H9 (cell line): ENCODE results near the gene SEMA4A. TPM values are rescaled to one million over a fixed set of nuclear protein-coding genes. Genes with fewer than 3 reads are reported as not detected.

ENCODE experiments used
- DNase-seq: peaks from one replicate; pipeline ENCODE4 v3.0.0-alpha.2; 2017
- H2AFZ ChIP-seq: one replicate; pipeline ENCODE4 v1.6.1; 2013; ENCODE audit warnings: mild to moderate bottlenecking, low read length, control low read depth, moderate library complexity
- H2AK5ac ChIP-seq: 2 replicates; pipeline ENCODE4 v1.6.1; 2013; ENCODE audit warnings: low read length, control low read depth, mixed read lengths; ENCODE audit not compliant: insufficient read length
- H2BK120ac ChIP-seq: one replicate; pipeline ENCODE4 v1.6.1; 2013; ENCODE audit warnings: low read depth, mild to moderate bottlenecking, low read length, control low read depth, inconsistent platforms; ENCODE audit not compliant: poor library complexity, severe bottlenecking
- H2BK12ac ChIP-seq: 2 replicates; pipeline ENCODE4 v1.6.1; 2013; ENCODE audit warnings: low read length, control low read depth, mixed read lengths, low read depth; ENCODE audit not compliant: insufficient read length
- H2BK15ac ChIP-seq: 2 replicates; pipeline ENCODE4 v1.6.1; 2013; ENCODE audit warnings: low read depth, low read length, control low read depth
- H2BK20ac ChIP-seq: one replicate; pipeline ENCODE4 v1.6.1; 2013; ENCODE audit warnings: low read depth, mild to moderate bottlenecking, low read length, control low read depth, inconsistent platforms; ENCODE audit not compliant: poor library complexity, severe bottlenecking
- H2BK5ac ChIP-seq: 2 replicates; pipeline ENCODE4 v1.6.1; 2013; ENCODE audit warnings: low read length, control low read depth, mixed read lengths; ENCODE audit not compliant: insufficient read length
- H3K14ac ChIP-seq: 2 replicates; pipeline ENCODE4 v1.6.1; 2013; ENCODE audit warnings: low read length, control low read depth; ENCODE audit not compliant: insufficient read depth
- H3K18ac ChIP-seq: 2 replicates; pipeline ENCODE4 v1.6.1; 2013; ENCODE audit warnings: low read depth, mild to moderate bottlenecking, mixed read lengths, low read length, control low read depth; ENCODE audit not compliant: insufficient read length
- H3K23ac ChIP-seq: 2 replicates; pipeline ENCODE4 v1.6.1; 2013; ENCODE audit warnings: low read length, control low read depth, mixed read lengths, low read depth; ENCODE audit not compliant: insufficient read length
- H3K23me2 ChIP-seq: 2 replicates; pipeline ENCODE4 v1.6.1; 2013; ENCODE audit warnings: low read depth, mild to moderate bottlenecking, mixed read lengths, low read length, control low read depth; ENCODE audit not compliant: insufficient read length, poor library complexity, severe bottlenecking
- H3K27ac ChIP-seq: 2 replicates; pipeline ENCODE4 v1.5.1; 2013; ENCODE audit warnings: low read length, control low read depth, mixed read lengths, low read depth; ENCODE audit not compliant: insufficient read length
- H3K27me3 ChIP-seq: 2 replicates; pipeline ENCODE4 v1.6.1; 2013; ENCODE audit warnings: low read length, control low read depth, inconsistent platforms; ENCODE audit not compliant: insufficient read depth
- H3K4ac ChIP-seq: 2 replicates; pipeline ENCODE4 v1.6.1; 2013; ENCODE audit warnings: low read depth, mild to moderate bottlenecking, control low read depth, inconsistent platforms, low read length, moderate library complexity
- H3K4me1 ChIP-seq: 2 replicates; pipeline ENCODE4 v1.6.1; 2013; ENCODE audit warnings: low read length, control low read depth, inconsistent platforms; ENCODE audit not compliant: insufficient read depth
- H3K4me2 ChIP-seq: 2 replicates; pipeline ENCODE4 v1.6.1; 2013; ENCODE audit warnings: low read length, control low read depth, mixed read lengths; ENCODE audit not compliant: insufficient read length, insufficient read depth
- H3K56ac ChIP-seq: 2 replicates; pipeline ENCODE4 v1.6.1; 2013; ENCODE audit warnings: low read depth, mild to moderate bottlenecking, mixed read lengths, low read length, control low read depth; ENCODE audit not compliant: insufficient read length
- H3K79me1 ChIP-seq: 2 replicates; pipeline ENCODE4 v1.6.1; 2013; ENCODE audit warnings: low read depth, mild to moderate bottlenecking, moderate library complexity, low read length, control low read depth, inconsistent platforms; ENCODE audit not compliant: insufficient read depth, poor library complexity, severe bottlenecking
- H3K79me2 ChIP-seq: 2 replicates; pipeline ENCODE4 v1.6.1; 2013; ENCODE audit warnings: low read length, control low read depth, inconsistent platforms; ENCODE audit not compliant: insufficient read depth
- H3K9ac ChIP-seq: 2 replicates; pipeline ENCODE4 v1.6.1; 2013; ENCODE audit warnings: low read length, control low read depth, mixed read lengths; ENCODE audit not compliant: insufficient read length; ENCODE audit errors: extremely low read depth
- H3K9me3 ChIP-seq: one replicate; pipeline ENCODE4 v1.6.1; 2013; ENCODE audit warnings: low read depth, low read length, inconsistent platforms; ENCODE audit not compliant: control insufficient read depth
- H3T11ph ChIP-seq: one replicate; pipeline ENCODE4 v1.6.1; 2013; ENCODE audit warnings: mild to moderate bottlenecking, low read length, control low read depth, inconsistent platforms
- H4K20me1 ChIP-seq: one replicate; pipeline ENCODE4 v1.6.1; 2013; ENCODE audit not compliant: control insufficient read depth, insufficient read length, insufficient read depth
- H4K5ac ChIP-seq: 2 replicates; pipeline ENCODE4 v1.6.1; 2013; ENCODE audit warnings: low read depth, mild to moderate bottlenecking, mixed read lengths, low read length, control low read depth; ENCODE audit not compliant: insufficient read length
- H4K8ac ChIP-seq: replicated peaks from 2 replicates; pipeline ENCODE4 v1.6.1; 2013; ENCODE audit warnings: low read length, control low read depth, mixed read lengths, low read depth; ENCODE audit not compliant: insufficient read length
- H4K91ac ChIP-seq: 2 replicates; pipeline ENCODE4 v1.6.1; 2013; ENCODE audit warnings: low read depth, mild to moderate bottlenecking, moderate library complexity, mixed read lengths, low read length, control low read depth; ENCODE audit not compliant: insufficient read length
- H3K27ac Mint-ChIP-seq, 3 experiments: 2 replicates in 2 of 3; 3 replicates in 1 of 3; pipeline ENCODE4 v1.8.0; 2020 to 2021; ENCODE audit warnings: mixed read lengths in 3 of 3, mild to moderate bottlenecking in 1 of 3, moderate library complexity in 1 of 3
- H3K27me3 Mint-ChIP-seq: 2 replicates; pipeline ENCODE4 v1.8.0; 2021; ENCODE audit warnings: low read depth, mild to moderate bottlenecking, moderate library complexity, mixed read lengths
- H3K36me3 Mint-ChIP-seq, 3 experiments: 2 replicates in 2 of 3; 3 replicates in 1 of 3; pipeline ENCODE4 v1.8.0; 2020 to 2021; ENCODE audit warnings: low read depth in 3 of 3, mixed read lengths in 3 of 3; ENCODE audit not compliant: insufficient read depth in 1 of 3
- H3K4me1 Mint-ChIP-seq, 2 experiments: 2 replicates each; pipeline ENCODE4 v1.8.0; 2020; ENCODE audit warnings: mixed read lengths in 2 of 2
- H3K4me3 Mint-ChIP-seq, 2 experiments: 2 replicates in 1 of 2; 3 replicates in 1 of 2; pipeline ENCODE4 v1.8.0; 2020 to 2021; ENCODE audit warnings: mild to moderate bottlenecking in 2 of 2, mixed read lengths in 2 of 2, moderate library complexity in 1 of 2
- H3K9me3 Mint-ChIP-seq, 2 experiments: 2 replicates in 1 of 2; 3 replicates in 1 of 2; pipeline ENCODE4 v1.8.0; 2020; ENCODE audit warnings: mild to moderate bottlenecking in 2 of 2, mixed read lengths in 2 of 2, moderate library complexity in 1 of 2
- CTCF ChIP-seq: fragments of 200-600 bp; sonication (generic); conservative IDR thresholded peaks from 3 replicates; pipeline ENCODE4 v1.8.0; 2021; ENCODE audit warnings: antibody characterized with exemption, mild to moderate bottlenecking
- WGBS: extraction: QIAGEN DNeasy Blood & Tissue Kit; methylation state at CpG from one replicate; pipeline ENCODE4 v1.1.7; 2013; ENCODE audit warnings: missing lambda C conversion rate, low lambda C conversion rate, mixed read lengths; ENCODE audit not compliant: insufficient read length; ENCODE audit errors: extremely low coverage; 5-methylcytosine and 5-hydroxymethylcytosine counted together
- total RNA-seq: library from RNA; stranded (reverse); gene quantifications from 2 replicates; pipeline ENCODE4 v1.2.1, GENCODE V29; 2021

The SEMA4A gene
- total RNA-seq, 1 experiment from 2014 or later: 11.1 TPM

DNA sequence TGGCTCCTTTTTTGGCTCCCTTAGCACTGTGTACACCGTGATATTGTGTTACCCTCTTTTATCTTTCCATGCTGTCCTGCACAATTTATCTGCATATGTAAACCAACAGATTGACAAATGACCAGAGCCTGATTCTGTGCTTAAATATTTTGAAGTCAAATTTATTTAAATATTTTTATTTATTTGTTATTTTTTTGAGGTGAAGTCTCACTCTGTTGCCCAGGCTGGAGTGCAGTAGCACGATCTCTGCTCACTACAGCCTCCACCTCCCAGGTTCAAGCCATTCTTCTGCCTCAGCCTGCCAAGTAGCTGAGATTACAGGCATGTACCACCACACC is 72.3 kb downstream of the SEMA4A start:
- H2BK5ac ChIP-seq: no peak overlapping the region
- H2BK15ac ChIP-seq: no peak overlapping the region
- H3K27me3 ChIP-seq: no peaks in the 10 kb centered on the region; the same call in 1 of the 2 replicates
- peaks cover 5 to 7% of the 10 kb centered on the region in 2 experiments for H3K4me1 Mint-ChIP-seq
- H2AFZ ChIP-seq: no peak overlapping the region
- no peak overlapping the region for H3K56ac ChIP-seq
- no peak for DNase-seq
- H2AK5ac ChIP-seq: no peak overlapping the region
- H3K4ac ChIP-seq: no peak overlapping the region
- no peak overlapping the region for H4K8ac ChIP-seq
- no peaks in the 10 kb centered on the region for H3K9me3 ChIP-seq
- H2BK20ac ChIP-seq: no peak overlapping the region
- no peak overlapping the region for H3T11ph ChIP-seq
- H3K79me1 ChIP-seq: no peaks in the 10 kb centered on the region
- H4K20me1 ChIP-seq: peaks cover 2% of the 10 kb centered on the region
- no peaks in the 10 kb centered on the region for H3K9me3 Mint-ChIP-seq
- H3K18ac ChIP-seq: no peak overlapping the region
- H3K36me3 Mint-ChIP-seq: peaks cover 31 to 71% (median 62%) of the 10 kb centered on the region in 3 experiments
- no peak overlapping the region for H3K27ac ChIP-seq
- no peak overlapping the region for H3K9ac ChIP-seq
- H3K4me3 Mint-ChIP-seq: peak overlapping the region in 1 of 2 experiments; percentile 58; a peak in 1 of 5 replicates
- no peak overlapping the region for H4K5ac ChIP-seq
- no peak for TF ChIP-seq CTCF
- H3K79me2 ChIP-seq: no peaks in the 10 kb centered on the region
- no peaks in the 10 kb centered on the region for H3K23me2 ChIP-seq
- H3K27me3 Mint-ChIP-seq: no peaks in the 10 kb centered on the region
- H3K4me1 ChIP-seq: no peaks in the 10 kb centered on the region
- peak overlapping the region in 2 of 3 experiments; percentile 62 to 78; a peak in 5 of 7 replicates for H3K27ac Mint-ChIP-seq
- no peak overlapping the region for H2BK12ac ChIP-seq
- no peak overlapping the region for H3K23ac ChIP-seq
- H3K4me2 ChIP-seq: no peak overlapping the region
- WGBS: no CpG with 5 or more reads among the region's 2 CpGs
- no peak overlapping the region for H3K14ac ChIP-seq
- no peak overlapping the region for H4K91ac ChIP-seq
- H2BK120ac ChIP-seq: no peak overlapping the region
